Measurements from ENCODE around the gene FAM184B.
A peak's percentile ranks its signal among the peaks of the same experiment; 100 is the strongest.

The FAM184B gene

DNA sequence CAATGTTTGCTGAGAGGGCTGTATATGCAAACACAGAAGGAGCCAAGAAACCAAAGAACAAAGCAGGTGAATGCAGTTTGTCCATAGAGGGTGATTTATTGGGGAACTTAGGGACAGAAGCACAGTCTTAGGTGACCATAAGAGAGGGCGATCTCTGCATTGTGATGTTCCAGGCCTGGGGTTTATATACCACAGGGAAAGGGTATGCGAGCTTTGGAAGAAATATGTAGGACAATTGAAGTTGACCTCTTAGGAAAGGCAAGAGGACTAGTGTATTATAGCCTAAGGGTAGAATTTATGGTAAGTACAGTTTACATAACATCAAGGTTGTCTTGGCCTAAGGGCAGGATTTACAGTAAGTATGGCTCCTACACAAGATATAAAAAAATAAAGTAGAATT is 27.8 kb downstream of the FAM184B start:
- TF ChIP-seq, protein P1, sequence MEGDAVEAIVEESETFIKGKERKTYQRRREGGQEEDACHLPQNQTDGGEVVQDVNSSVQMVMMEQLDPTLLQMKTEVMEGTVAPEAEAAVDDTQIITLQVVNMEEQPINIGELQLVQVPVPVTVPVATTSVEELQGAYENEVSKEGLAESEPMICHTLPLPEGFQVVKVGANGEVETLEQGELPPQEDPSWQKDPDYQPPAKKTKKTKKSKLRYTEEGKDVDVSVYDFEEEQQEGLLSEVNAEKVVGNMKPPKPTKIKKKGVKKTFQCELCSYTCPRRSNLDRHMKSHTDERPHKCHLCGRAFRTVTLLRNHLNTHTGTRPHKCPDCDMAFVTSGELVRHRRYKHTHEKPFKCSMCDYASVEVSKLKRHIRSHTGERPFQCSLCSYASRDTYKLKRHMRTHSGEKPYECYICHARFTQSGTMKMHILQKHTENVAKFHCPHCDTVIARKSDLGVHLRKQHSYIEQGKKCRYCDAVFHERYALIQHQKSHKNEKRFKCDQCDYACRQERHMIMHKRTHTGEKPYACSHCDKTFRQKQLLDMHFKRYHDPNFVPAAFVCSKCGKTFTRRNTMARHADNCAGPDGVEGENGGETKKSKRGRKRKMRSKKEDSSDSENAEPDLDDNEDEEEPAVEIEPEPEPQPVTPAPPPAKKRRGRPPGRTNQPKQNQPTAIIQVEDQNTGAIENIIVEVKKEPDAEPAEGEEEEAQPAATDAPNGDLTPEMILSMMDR (IDR thresholded peaks at IDR 0.05; ENCODE audit: low read depth, low read length) = no peak
- DNase-seq (ENCODE audit: extremely low read depth, low read depth) = no peak

DNA sequence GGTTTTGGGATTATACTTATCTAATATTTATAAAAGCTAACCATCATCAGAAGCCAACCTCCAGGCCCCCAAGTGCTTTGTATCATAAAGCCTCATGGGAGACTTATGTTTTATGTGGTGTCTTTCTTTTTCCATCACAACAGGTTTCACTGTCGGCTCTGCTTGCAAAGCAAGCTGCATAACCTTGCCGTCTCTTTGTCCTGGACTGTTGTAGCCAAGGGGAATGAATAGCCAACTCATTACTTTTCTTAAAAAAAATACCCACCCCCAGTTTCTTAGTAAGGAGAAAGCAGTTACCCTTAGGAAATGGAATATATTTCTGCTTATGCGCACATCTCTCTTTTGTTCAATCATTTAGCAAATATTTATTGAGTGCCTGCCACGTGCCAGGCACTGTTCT is 40.7 kb downstream of the FAM184B start:
- TF ChIP-seq, protein P1 (IDR thresholded peaks at IDR 0.05; ENCODE audit: low read depth, low read length) = no peak
- no peak for DNase-seq (ENCODE audit: extremely low read depth, low read depth)

DNA sequence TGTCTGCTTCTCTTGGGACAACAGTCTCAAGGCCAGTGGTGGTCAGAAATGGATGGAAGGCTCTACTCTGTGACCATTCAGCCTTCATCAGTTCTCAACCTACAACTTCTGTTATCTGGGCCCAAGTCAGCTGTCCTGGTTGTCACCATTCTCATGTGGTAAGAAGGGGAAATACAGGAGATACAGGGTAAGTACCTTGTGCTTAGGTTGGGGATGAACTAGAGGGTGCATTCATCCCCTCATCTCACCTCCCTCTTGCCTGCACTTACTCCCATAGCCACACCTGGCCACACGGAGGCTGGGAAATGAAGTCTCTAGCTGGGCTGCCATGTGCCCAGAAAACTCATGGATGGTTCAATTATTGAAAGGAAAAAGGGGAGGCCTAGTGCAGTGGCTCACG is 44.9 kb downstream of the FAM184B start:
- TF ChIP-seq, protein P1 (IDR thresholded peaks at IDR 0.05; ENCODE audit: low read depth, low read length) = no peak
- no peak for DNase-seq (ENCODE audit: extremely low read depth, low read depth)

DNA sequence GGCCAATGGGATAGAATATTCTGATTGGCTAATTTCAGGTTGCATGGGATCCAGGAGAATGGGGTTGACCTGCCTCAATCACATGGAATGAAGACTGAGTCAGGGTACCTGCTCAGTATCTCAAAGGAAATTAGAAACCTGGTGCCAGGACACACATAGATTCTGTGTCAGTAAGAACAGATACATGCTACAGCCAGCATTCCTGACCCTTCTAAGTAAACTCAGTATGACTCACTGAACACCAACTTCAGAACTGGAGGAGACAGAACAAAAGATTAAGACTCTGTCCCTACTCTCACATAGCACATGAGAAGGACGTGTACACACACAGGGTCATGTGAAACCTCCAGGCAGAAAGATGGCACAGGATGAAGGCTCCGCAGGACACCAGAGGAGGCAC is 54.5 kb downstream of the FAM184B start:
- TF ChIP-seq, protein P1 (IDR thresholded peaks at IDR 0.05; ENCODE audit: low read depth, low read length) = no peak
- DNase-seq (ENCODE audit: extremely low read depth, low read depth) = no peak

DNA sequence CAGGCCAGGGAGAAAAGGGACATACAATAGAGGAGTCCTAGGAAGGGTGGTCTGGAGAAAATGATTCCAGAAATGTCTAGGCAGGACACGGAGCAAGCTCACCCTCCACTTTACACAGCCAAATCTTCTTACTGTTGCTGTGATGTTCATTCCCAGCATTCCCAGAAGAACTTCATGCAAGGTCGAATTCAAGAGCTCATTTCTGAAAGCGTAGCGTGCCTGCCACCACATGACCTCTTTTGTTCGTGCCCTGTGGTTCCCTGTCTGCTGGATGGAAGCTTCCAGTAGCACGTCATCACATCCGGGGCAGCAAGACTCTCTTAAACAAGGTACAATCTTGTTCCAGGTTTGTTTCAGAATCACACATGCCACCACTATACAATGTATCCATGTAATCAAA is 57.8 kb downstream of the FAM184B start:
- no peak for DNase-seq (ENCODE audit: extremely low read depth, low read depth)
- TF ChIP-seq, protein P1 (IDR thresholded peaks at IDR 0.05; ENCODE audit: low read depth, low read length) = no peak

DNA sequence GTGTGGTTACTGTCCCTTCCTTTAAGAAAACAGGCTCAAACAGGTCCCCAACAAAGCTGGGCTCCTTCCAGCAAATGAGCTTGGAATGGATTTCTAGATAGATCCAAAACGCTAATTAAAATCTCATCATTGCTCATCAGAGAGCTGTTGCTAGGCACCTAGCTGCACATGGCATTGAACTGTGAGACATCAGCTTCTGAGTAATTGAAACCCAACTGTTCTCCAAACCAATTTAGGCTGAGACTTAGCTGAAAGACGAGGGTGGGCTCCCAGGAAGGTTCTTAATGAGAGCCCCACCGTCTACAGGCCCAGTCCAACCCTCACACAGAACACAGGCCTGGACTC is 59.1 kb downstream of the FAM184B start:
- DNase-seq (ENCODE audit: extremely low read depth, low read depth) = no peak
- TF ChIP-seq, protein P1 (IDR thresholded peaks at IDR 0.05; ENCODE audit: low read depth, low read length) = no peak

DNA sequence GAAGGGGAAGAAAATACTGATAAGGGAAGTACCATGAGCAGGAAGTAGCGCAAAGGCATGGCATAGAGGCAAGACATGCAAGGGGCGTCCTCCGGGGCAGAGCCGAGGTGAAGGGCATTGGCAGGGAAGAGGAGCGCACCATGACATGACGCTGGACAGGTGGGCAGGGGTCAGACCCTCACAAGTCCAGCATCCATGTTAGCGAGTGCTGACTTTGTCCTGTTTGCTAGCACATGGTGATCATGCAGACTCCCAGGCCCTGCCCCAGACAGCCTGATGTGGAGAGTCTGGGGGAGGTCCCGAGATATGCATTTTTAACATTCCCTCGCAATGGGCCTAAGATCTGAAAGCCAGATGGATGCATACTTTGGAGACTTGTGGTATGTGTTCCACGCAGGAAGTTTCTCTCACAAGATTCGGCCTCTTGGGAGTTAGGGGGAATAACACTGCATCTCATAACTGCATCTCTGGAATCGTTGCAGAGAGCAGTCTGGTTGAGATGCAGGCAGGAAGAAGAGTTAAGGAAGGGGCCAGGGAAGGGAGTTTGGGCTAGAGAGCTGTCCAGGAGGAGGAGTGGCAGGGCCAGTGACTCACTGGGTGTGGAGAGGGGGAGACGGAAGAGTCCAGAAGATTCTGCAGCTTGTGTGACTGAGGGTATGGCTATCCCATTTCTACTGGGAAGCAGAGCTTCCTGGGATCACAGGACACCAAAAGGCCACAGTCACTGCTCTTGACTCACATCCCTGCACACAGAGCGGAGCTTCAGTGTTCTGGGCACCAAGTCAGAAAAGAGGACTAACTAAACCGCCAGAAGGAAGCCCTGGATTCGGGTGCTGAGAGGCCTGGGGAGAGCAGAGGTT is 59.7 kb downstream of the FAM184B start:
- TF ChIP-seq, protein P1 (IDR thresholded peaks at IDR 0.05; ENCODE audit: low read depth, low read length) = no peak
- DNase-seq (ENCODE audit: extremely low read depth, low read depth) = peak; percentile 4

Measured in AG09319 (cell line).